HepG2 (cell line): ENCODE results near the gene ZNF575. TPM values are rescaled to one million over a fixed set of nuclear protein-coding genes. Genes with fewer than 3 reads are reported as not detected.
A peak's percentile ranks its signal among the peaks of the same experiment; 100 is the strongest.

Experiments used
- GLI4 ChIP-seq: sonication (generic); formaldehyde crosslinking; IDR thresholded peaks from 2 replicates; pipeline ENCODE4 v1.5.1; 2020; ENCODE audit warnings: missing genetic modification reagents, mild to moderate bottlenecking, moderate library complexity, borderline replicate concordance
- MED8 ChIP-seq: sonication (generic); formaldehyde crosslinking; IDR thresholded peaks from 2 replicates; pipeline ENCODE4 v1.8.1; 2023; ENCODE audit warnings: mild to moderate bottlenecking, missing genetic modification reagents; ENCODE audit not compliant: insufficient replicate concordance
- SOX13 ChIP-seq, 3 experiments: fragments of 450-650 bp in 1 of 3; sonication (generic) in 1 of 3; formaldehyde crosslinking in 1 of 3; IDR thresholded peaks in 2 of 3; conservative IDR thresholded peaks in 1 of 3; 2 replicates each; pipeline versions ENCODE4 v1.5.0 to v1.6.1; 2016 to 2020; ENCODE audit warnings: antibody characterized with exemption in 1 of 3, mild to moderate bottlenecking in 1 of 3, missing compliant biosample characterization in 1 of 3, missing genetic modification reagents in 1 of 3, moderate library complexity in 1 of 3
- TOPORS ChIP-seq: sonication (generic); formaldehyde crosslinking; IDR thresholded peaks from 2 replicates; pipeline ENCODE4 v1.8.0; 2023; ENCODE audit warnings: mild to moderate bottlenecking, missing genetic modification reagents
- U2AF1 ChIP-seq: fragments of 200-400 bp; formaldehyde crosslinking; optimal IDR thresholded peaks from 2 replicates; pipeline ENCODE3; 2017; ENCODE audit warnings: mild to moderate bottlenecking, low read depth, low read length
- ZBTB10 ChIP-seq: sonication (generic); formaldehyde crosslinking; IDR thresholded peaks from 2 replicates; pipeline ENCODE4 v1.4.0; 2020; ENCODE audit warnings: missing genetic modification reagents, borderline replicate concordance
- ZNF142 ChIP-seq: sonication (generic); formaldehyde crosslinking; IDR thresholded peaks from 2 replicates; pipeline ENCODE4 v1.4.0; 2020; ENCODE audit warnings: missing genetic modification reagents
- ZNF441 ChIP-seq: sonication (generic); formaldehyde crosslinking; IDR thresholded peaks from 2 replicates; pipeline ENCODE4 v1.7.0; 2021; ENCODE audit warnings: missing genetic modification reagents, borderline replicate concordance
- ZNF609 ChIP-seq: sonication (generic); formaldehyde crosslinking; IDR thresholded peaks from 2 replicates; pipeline ENCODE4 v1.4.0; 2020; ENCODE audit warnings: mild to moderate bottlenecking, missing genetic modification reagents, borderline replicate concordance
- polyA plus RNA-seq, 8 experiments: library from polyadenylated mRNA; depleted of rRNA in 3 of 8; stranded (reverse) in 7 of 8; unstranded in 1 of 8; fragments of >200 nt; fragmentation: Illumina TruSeq in 4 of 8; extraction: Trizol in 4 of 8; gene quantifications; 2 replicates each; pipeline versions ENCODE4 v1.2.1 to v1.2.3, GENCODE V29; 2011 to 2016; ENCODE audit warnings: low read depth in 4 of 8, missing spikeins in 1 of 8, mixed read lengths in 1 of 8; ENCODE audit not compliant: insufficient read depth in 1 of 8
- total RNA-seq, 5 experiments: library from RNA; depleted of rRNA; stranded (reverse); fragments of >200 nt; fragmentation: Illumina TruSeq; extraction: Trizol; gene quantifications; 2 replicates each; pipeline ENCODE4 v1.2.3, GENCODE V29; 2016; ENCODE audit warnings: low read depth in 1 of 5
- TF ChIP-seq, protein P1 (sequence below): sonication (generic); formaldehyde crosslinking; IDR thresholded peaks from 2 replicates; pipeline ENCODE4 v1.9.0; 2021; ENCODE audit warnings: missing genetic modification reagents, borderline replicate concordance

Gene ZNF575
- total and polyA plus RNA-seq, 2 of the 13 experiments (the other 11 are each of a cell fraction or from before 2014, with no cell fraction given), result 0.17 to 0.27 TPM

- peak; percentile 9; the same call in 1 of the 2 replicates for TF ChIP-seq TOPORS (CRISPR knock-in tag)
- TF ChIP-seq GLI4, result no peak
- TF ChIP-seq MED8 (CRISPR knock-in tag), result peak; percentile 42
- no peak for TF ChIP-seq SOX13 (IDR thresholded peaks at IDR 0.05)
- 0 out of 4 replicates have a peak, but pooled peaks of 1 of the 2 experiments have one; percentile 9 for TF ChIP-seq SOX13 (CRISPR knock-in tag; conservative IDR thresholded peaks at IDR 0.05 in 1 of 2, IDR thresholded peaks at IDR 0.05 in 1 of 2)
- TF ChIP-seq ZNF142 (CRISPR knock-in tag), result peak; percentile 32; the same call in 1 of the 2 replicates
- no peak for TF ChIP-seq U2AF1
- TF ChIP-seq, protein P1, sequence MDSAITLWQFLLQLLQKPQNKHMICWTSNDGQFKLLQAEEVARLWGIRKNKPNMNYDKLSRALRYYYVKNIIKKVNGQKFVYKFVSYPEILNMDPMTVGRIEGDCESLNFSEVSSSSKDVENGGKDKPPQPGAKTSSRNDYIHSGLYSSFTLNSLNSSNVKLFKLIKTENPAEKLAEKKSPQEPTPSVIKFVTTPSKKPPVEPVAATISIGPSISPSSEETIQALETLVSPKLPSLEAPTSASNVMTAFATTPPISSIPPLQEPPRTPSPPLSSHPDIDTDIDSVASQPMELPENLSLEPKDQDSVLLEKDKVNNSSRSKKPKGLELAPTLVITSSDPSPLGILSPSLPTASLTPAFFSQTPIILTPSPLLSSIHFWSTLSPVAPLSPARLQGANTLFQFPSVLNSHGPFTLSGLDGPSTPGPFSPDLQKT (CRISPR knock-in tag), result no peak
- no peak for TF ChIP-seq ZNF609 (CRISPR knock-in tag)
- 0 out of 2 replicates have a peak, but pooled peaks have one; percentile 37 for TF ChIP-seq ZBTB10 (CRISPR knock-in tag)
- peak; percentile 24; the same call in 1 of the 2 replicates for TF ChIP-seq ZNF441 (CRISPR knock-in tag)
These were observed 29.2 kb upstream of the ZNF575 start (continued) for GRCh38 chr19:43503501-43504425.
